MG63 (cell line): Measurements from ENCODE around the gene GREM2. TPM values are rescaled to one million over a fixed set of nuclear protein-coding genes. Genes with fewer than 3 reads are reported as not detected.

Experiments used
- DNase-seq: peaks from one replicate; pipeline ENCODE4 v3.0.0-alpha.2; 2020
- H3K27me3 ChIP-seq: fragments of 250-450 bp; sonication (Bioruptor Pico); 2 replicates; pipeline ENCODE4 v1.5.1; 2020; ENCODE audit warnings: mild to moderate bottlenecking, moderate library complexity
- H3K36me3 ChIP-seq: fragments of 250-450 bp; sonication (Bioruptor Pico); 2 replicates; pipeline ENCODE4 v1.5.1; 2020; ENCODE audit warnings: mild to moderate bottlenecking, moderate library complexity
- H3K4me3 ChIP-seq: fragments of 250-450 bp; sonication (Bioruptor Pico); 2 replicates; pipeline ENCODE4 v1.5.1; 2020; ENCODE audit warnings: mild to moderate bottlenecking, moderate library complexity
- H3K9me3 ChIP-seq: fragments of 250-450 bp; sonication (Bioruptor Pico); 2 replicates; pipeline ENCODE4 v1.5.1; 2020; ENCODE audit warnings: mild to moderate bottlenecking, moderate library complexity
- total RNA-seq: library from RNA; depleted of rRNA; stranded (reverse); fragments of >200 nt; shearing (Covaris generic); gene quantifications from 2 replicates; pipeline ENCODE4 v1.2.3, GENCODE V29; 2014; ENCODE audit warnings: low replicate concordance

GREM2 gene
- total RNA-seq, 1 experiment from 2014 or later = 0.63 TPM

DNA sequence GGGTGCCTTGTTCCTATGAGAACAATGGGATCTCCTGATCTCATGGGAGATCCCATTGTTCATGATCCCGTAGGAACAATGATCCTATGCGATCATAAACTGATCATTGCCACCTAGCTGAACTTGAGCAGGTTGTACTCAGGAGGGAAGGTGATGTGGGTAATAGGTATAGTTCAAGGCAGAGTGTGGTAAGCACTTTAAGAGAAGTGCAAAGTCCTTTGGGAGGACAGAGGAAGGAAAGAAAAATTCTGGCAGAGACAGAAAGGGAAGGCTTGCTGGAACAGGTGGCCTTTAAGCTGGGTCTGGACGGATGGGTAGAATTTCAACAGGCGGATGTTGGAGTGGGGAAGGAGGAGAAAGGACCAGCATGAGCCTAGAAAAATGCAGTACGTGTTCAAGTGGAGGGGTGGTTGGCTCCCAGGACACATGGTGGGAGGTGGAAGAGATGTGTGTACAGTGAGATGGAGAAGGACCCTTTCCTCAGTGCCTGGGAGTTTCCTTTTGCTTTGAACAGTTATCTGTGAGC, 22.3 kb downstream of the GREM2 start:
- H3K9me3 ChIP-seq = no peaks in the 10 kb centered on the region
- no peak overlapping the region for H3K4me3 ChIP-seq
- no peak for DNase-seq
- no peaks in the 10 kb centered on the region for H3K36me3 ChIP-seq
- peaks cover 3% of the 10 kb centered on the region; the same call in 1 of the 2 replicates for H3K27me3 ChIP-seq

DNA sequence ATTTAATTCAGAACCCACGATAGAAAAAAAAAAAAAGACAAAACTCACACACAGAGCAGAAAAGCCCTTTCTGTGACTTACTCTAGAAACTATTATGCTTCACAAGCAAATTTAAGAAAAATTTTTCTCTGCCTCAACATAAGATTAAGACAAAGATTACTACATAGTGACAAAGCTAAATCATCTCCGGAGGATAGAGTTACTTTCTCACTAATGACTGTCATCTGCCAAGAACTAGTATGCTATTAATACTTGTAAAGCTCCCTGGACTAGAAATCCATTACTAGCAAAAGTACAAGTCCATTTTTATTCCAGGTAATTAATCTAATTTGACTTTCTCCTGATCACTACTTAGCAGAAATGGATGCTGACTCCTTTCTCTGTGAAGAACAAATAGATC, 25.9 kb downstream of the GREM2 start:
- no peak overlapping the region for H3K4me3 ChIP-seq
- no peaks in the 10 kb centered on the region for H3K9me3 ChIP-seq
- no peaks in the 10 kb centered on the region for H3K36me3 ChIP-seq
- DNase-seq = no peak
- H3K27me3 ChIP-seq = peaks cover 3% of the 10 kb centered on the region; the same call in 1 of the 2 replicates

GRCh38 chr1:240582953-240583352, 29.0 kb downstream of the GREM2 start:
- H3K27me3 ChIP-seq = peaks cover 3% of the 10 kb centered on the region; the same call in 1 of the 2 replicates
- no peaks in the 10 kb centered on the region for H3K36me3 ChIP-seq
- H3K9me3 ChIP-seq = no peaks in the 10 kb centered on the region
- no peak overlapping the region for H3K4me3 ChIP-seq
- no peak for DNase-seq

DNA sequence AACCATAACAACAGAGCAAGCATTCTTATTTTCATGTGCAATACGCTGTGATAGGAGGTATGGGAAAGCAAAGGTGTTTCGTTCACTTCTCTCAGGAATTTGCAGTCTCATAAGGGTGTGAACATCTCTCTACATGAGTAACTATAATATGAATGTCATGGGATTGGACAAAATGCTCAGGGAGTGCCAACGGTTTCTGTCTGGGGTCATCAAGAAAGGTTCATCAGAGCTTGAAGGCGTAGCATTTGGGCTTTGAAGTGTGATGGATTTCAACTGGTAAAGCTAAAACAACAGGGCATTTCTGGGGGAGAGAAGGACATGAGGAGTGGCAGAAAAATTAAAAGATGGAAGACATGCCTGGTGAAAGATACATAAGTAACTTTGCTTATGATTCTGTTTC, 32.4 kb downstream of the GREM2 start:
- Histone ChIP-seq H3K36me3 (no peaks in the 10 kb centered on the region), H3K4me3 (no peak overlapping the region), H3K27me3 (no peaks in the 10 kb centered on the region), H3K9me3 (no peaks in the 10 kb centered on the region)
- DNase-seq = no peak

DNA sequence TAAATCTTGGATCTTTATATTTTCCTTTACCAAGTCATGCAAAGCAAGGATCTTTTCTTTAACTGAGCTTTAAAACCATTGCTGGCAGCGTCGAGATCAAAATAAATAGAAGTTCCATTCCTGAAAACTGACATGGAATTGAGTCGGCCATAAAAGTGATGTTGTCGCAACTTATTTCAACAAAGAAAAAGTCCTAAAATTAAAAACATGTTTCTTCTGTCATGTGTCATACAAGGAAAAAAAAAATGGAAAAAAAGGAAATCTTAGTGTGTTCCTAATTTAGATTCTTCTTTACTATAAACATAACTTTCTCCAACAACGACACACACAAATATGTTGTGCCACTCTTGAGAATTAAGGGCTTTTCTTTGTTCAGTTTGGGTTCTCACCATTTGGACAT, 34.9 kb downstream of the GREM2 start:
- no peak for DNase-seq

GRCh38 chr1:240575981-240576662, 35.8 kb downstream of the GREM2 start:
- Histone ChIP-seq H3K9me3 (no peaks in the 10 kb centered on the region), H3K4me3 (peak overlapping the region; percentile 41), H3K36me3 (no peaks in the 10 kb centered on the region), H3K27me3 (no peaks in the 10 kb centered on the region)
- DNase-seq = peak; percentile 23

More for the DNA sequence above, 34.9 kb downstream of the GREM2 start:
- no peaks in the 10 kb centered on the region for H3K9me3 ChIP-seq
- no peaks in the 10 kb centered on the region for H3K36me3 ChIP-seq
- H3K4me3 ChIP-seq = no peak overlapping the region
- H3K27me3 ChIP-seq = no peaks in the 10 kb centered on the region

DNA sequence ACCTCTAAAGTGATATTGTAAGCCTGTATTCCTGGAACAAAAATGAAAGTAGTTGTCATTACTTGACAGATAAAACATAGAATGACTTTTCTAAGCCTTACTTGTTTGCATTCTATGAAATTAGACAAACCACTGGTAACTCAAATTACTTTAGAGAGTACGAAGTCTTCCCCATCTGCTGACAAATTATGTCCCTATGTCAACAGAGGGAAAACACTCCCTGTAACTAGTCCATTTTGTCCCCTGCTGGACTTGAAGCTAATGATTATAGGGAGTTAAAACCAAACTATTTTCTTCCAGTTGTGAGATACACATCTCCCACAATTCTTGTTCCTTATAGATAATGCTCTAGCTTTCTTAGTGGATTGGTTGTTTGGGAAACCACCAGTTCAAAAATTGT, 39.6 kb downstream of the GREM2 start:
- Histone ChIP-seq H3K36me3 (no peaks in the 10 kb centered on the region), H3K4me3 (no peak overlapping the region), H3K9me3 (no peaks in the 10 kb centered on the region), H3K27me3 (no peaks in the 10 kb centered on the region)
- no peak for DNase-seq

DNA sequence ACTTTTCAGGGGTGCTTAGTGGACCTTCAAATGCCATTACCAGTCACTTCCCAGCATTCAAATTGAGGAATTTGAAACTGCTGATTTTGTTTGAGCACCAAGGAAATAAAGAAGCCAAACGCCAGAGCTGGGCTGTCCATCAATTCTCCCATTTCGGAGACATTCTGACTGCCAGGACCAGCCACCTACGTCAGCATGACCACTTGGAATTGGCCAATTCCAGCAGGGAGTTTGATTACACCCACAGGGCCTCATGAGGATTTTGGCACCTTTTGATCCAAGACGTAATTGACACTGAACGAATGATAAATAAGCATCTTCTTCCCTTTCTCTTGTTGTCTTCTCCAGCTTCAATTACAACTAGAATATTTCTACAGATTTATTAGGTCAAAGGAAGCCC, 40.2 kb downstream of the GREM2 start:
- DNase-seq = no peak
- Histone ChIP-seq H3K9me3 (no peaks in the 10 kb centered on the region), H3K27me3 (no peaks in the 10 kb centered on the region)

GRCh38 chr1:240567066-240567465, 44.9 kb downstream of the GREM2 start:
- DNase-seq = no peak
- H3K36me3 ChIP-seq = no peaks in the 10 kb centered on the region
- no peaks in the 10 kb centered on the region for H3K9me3 ChIP-seq
- H3K4me3 ChIP-seq = no peak overlapping the region
- no peaks in the 10 kb centered on the region for H3K27me3 ChIP-seq

More for the DNA sequence above, 40.2 kb downstream of the GREM2 start:
- no peaks in the 10 kb centered on the region for H3K36me3 ChIP-seq
- no peak overlapping the region for H3K4me3 ChIP-seq

GRCh38 chr1:240562779-240563178, 49.2 kb downstream of the GREM2 start:
- peaks cover 4% of the 10 kb centered on the region; the same call in 1 of the 2 replicates for H3K27me3 ChIP-seq
- no peaks in the 10 kb centered on the region for H3K36me3 ChIP-seq
- H3K9me3 ChIP-seq = no peaks in the 10 kb centered on the region
- no peak overlapping the region for H3K4me3 ChIP-seq
- DNase-seq = no peak

GRCh38 chr1:240562111-240562590, 49.8 kb downstream of the GREM2 start:
- Histone ChIP-seq H3K36me3 (no peaks in the 10 kb centered on the region), H3K27me3 (peaks cover 4% of the 10 kb centered on the region; the same call in 1 of the 2 replicates), H3K9me3 (no peaks in the 10 kb centered on the region), H3K4me3 (no peak overlapping the region)
- DNase-seq = no peak

GRCh38 chr1:240559781-240560180, 52.2 kb downstream of the GREM2 start:
- no peaks in the 10 kb centered on the region for H3K36me3 ChIP-seq
- peaks cover 4% of the 10 kb centered on the region; the same call in 1 of the 2 replicates for H3K27me3 ChIP-seq
- no peak for DNase-seq
- no peaks in the 10 kb centered on the region for H3K9me3 ChIP-seq
- H3K4me3 ChIP-seq = no peak overlapping the region

DNA sequence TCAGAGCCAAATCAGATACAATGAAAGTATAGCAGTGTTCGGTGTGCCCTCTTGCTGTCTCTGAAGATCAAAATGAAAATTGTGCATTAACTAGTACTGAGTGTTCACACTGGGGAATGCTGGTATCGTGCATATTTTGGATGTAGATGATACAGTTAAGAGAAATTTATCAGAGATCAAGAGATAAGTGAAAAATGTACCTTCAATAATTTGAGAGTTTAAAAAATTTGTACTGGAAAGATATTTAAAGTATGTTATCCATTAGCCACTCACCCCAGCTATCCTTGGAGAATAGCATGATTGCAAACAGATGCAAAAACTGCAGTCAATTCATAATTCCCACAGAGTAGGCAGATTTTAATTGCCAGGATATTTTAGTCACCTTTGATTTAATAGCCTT, 56.4 kb downstream of the GREM2 start:
- Histone ChIP-seq H3K27me3 (0 out of 2 replicates have a peak, but pooled peaks cover 6% of the 10 kb centered on the region), H3K4me3 (no peak overlapping the region), H3K9me3 (no peaks in the 10 kb centered on the region), H3K36me3 (no peaks in the 10 kb centered on the region)
- no peak for DNase-seq

- Histone ChIP-seq H3K4me3 (no peak overlapping the region), H3K36me3 (no peaks in the 10 kb centered on the region), H3K9me3 (no peaks in the 10 kb centered on the region), H3K27me3 (peaks cover 7% of the 10 kb centered on the region; the same call in 1 of the 2 replicates)
- no peak for DNase-seq
These were observed 58.6 kb downstream of the GREM2 start for GRCh38 chr1:240553351-240553750.

DNA sequence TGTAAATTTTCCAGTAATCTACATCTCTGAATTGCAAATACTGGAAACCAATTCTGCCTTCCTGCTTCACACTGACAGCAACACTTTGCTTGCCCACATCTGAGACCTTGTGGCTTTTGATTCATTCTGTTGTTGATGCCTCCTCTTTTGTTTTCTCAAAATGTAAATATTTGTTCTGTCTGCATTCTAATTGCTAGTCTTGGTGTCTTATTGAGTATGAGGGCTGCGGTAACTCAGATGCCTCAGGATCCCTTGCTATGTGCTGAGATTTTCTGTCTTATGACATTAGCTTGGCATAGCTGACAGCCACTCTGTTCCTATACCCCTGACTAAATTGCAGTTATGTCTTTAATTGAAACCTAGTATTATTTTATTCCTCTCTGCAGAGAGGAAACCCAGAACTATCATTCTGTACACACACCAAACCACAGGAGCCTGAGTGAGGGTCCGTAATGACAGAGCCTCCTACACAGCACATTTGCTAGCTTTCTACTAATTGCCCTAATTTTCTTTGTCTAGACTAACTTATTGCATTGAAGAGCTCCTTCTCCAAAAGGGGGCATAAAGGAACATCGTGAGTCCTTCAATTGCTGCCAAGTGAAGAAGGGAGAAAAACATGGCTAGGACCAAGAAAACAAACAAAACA, 72.1 kb downstream of the GREM2 start:
- no peaks in the 10 kb centered on the region for H3K36me3 ChIP-seq
- DNase-seq = no peak
- H3K27me3 ChIP-seq = peaks cover 21% of the 10 kb centered on the region
- no peak overlapping the region for H3K4me3 ChIP-seq
- no peaks in the 10 kb centered on the region; the same call in none of the 2 replicates for H3K9me3 ChIP-seq

DNA sequence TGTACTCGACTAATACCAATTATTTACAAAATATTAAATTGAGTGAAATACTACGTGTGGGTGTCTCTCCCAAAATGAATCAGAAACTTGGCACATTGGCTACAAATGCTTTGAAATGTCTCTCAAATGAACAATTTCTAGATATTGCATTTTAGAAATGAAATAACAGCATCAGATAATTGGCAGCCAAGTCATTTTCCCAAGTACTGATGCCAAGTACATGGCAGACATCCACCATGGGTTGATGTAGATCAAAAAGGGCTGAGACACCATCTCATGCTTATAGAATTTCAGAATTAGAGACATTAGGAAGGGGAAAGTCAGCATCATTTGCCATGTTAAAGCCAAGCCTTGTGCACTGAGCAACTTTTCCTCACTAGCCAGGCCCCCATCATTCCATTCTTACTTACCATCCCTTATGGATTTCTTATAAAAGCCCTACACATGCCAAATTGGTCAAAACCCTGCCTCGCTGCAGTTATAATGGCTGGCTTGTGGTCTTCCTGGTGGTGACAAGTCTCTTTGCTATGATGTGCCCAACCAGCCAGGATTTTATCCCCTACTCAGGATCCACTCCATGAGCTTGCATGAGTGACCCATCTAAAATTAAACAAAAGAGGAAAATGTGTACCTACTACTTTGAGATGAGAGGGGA, 73.1 kb downstream of the GREM2 start:
- H3K36me3 ChIP-seq = no peaks in the 10 kb centered on the region
- no peaks in the 10 kb centered on the region; the same call in none of the 2 replicates for H3K9me3 ChIP-seq
- H3K27me3 ChIP-seq = peaks cover 24% of the 10 kb centered on the region
- DNase-seq = peak; percentile 40
- H3K4me3 ChIP-seq = no peak overlapping the region

DNA sequence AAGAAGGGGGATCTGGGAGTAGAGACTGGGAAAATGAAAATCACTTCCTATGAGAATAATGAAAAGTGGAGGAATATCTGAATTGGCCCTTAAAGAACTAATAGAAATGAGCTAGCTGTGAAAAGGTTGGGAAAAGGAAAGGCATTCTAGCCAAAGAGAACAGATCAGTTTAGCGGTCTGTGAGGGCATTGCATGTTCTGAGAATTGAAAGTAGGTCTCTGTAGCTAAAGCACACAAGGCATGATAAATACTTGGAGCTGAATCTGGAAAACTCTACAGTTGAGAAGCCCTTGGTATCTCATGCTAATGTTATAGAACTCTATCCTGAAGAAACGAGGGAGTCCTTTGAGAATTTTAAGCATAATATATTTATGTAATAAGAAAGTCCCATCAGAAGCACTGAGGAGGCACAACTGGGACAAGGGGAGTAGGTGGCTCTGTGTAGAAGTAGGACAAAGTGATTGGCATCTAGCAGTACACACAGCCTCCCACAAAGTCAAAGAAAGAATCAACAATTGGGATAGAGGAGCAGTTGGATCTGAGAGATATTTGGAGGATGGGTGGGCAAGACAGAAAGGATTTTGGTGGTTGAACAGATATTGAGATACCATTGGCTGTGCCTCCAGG, 78.7 kb downstream of the GREM2 start:
- no peak for DNase-seq
- no peak overlapping the region for H3K4me3 ChIP-seq
- H3K27me3 ChIP-seq = peaks cover 54% of the 10 kb centered on the region
- H3K36me3 ChIP-seq = no peaks in the 10 kb centered on the region
- no peaks in the 10 kb centered on the region; the same call in 1 of the 2 replicates for H3K9me3 ChIP-seq
